PC-9 (cell line): ENCODE results near the gene ARID3B. TPM values are rescaled to one million over a fixed set of nuclear protein-coding genes. Genes with fewer than 3 reads are reported as not detected.

Experiments used
- BruUV-seq: library from RNA; stranded (reverse); fragments of 400-500 nt; replicated peaks from 2 replicates; lab custom pipeline; 2021; lab: Mats Ljungman, UMichigan
- CTCF ChIA-PET: fragments of 300-600 bp; sonication (Branson Sonifier 250); formaldehyde crosslinking; loops from one replicate; lab custom pipeline; 2022; ENCODE audit warnings: antibody characterized with exemption; lab: Charles Lee
- POLR2A ChIA-PET: fragments of 300-600 bp; sonication (Branson Sonifier 250); formaldehyde crosslinking; loops from one replicate; lab custom pipeline; 2022; ENCODE audit warnings: antibody characterized with exemption; ENCODE audit not compliant: unreplicated experiment; lab: Charles Lee
- DNase-seq, 2 experiments: peaks; one replicate each; pipeline versions ENCODE4 v3.0.0 to v3.0.0-alpha.2; 2015 to 2022; ENCODE audit warnings: mixed read lengths in 1 of 2
- H2AFZ ChIP-seq: fragments of 200-600 bp; sonication (generic); 2 replicates; pipeline ENCODE4 v1.8.1; 2017; ENCODE audit warnings: antibody characterized with exemption
- H3F3A ChIP-seq: fragments of 200-600 bp; sonication (generic); 2 replicates; pipeline ENCODE4 v1.8.1; 2017; ENCODE audit warnings: antibody characterized with exemption, mild to moderate bottlenecking, low read depth; ENCODE audit not compliant: insufficient read depth
- H3K27ac ChIP-seq: fragments of 200-600 bp; sonication (generic); 2 replicates; pipeline ENCODE4 v1.6.1; 2016; ENCODE audit warnings: mixed run types
- H3K27me3 ChIP-seq: fragments of 200-600 bp; sonication (generic); 2 replicates; pipeline ENCODE4 v1.6.1; 2016; ENCODE audit warnings: low read depth, mixed run types; ENCODE audit not compliant: insufficient read depth
- H3K36me3 ChIP-seq: fragments of 200-600 bp; sonication (generic); 2 replicates; pipeline ENCODE4 v1.6.1; 2016; ENCODE audit warnings: low read depth, mixed run types
- H3K4me1 ChIP-seq: fragments of 200-600 bp; sonication (generic); replicated peaks from 2 replicates; pipeline ENCODE4 v1.6.1; 2016; ENCODE audit warnings: mixed run types; ENCODE audit not compliant: insufficient read depth
- H3K4me2 ChIP-seq: fragments of 200-600 bp; sonication (generic); 2 replicates; pipeline ENCODE4 v1.6.1; 2017; ENCODE audit warnings: mixed run types
- H3K4me3 ChIP-seq: fragments of 200-600 bp; sonication (generic); 2 replicates; pipeline ENCODE4 v1.6.1; 2016; ENCODE audit warnings: mixed run types
- H3K79me2 ChIP-seq: fragments of 200-600 bp; sonication (generic); 2 replicates; pipeline ENCODE4 v1.6.1; 2017; ENCODE audit warnings: low read depth, mixed run types
- H3K9me2 ChIP-seq: fragments of 200-600 bp; sonication (generic); 2 replicates; pipeline ENCODE4 v1.8.1; 2017; ENCODE audit warnings: mild to moderate bottlenecking; ENCODE audit not compliant: insufficient read depth
- H3K9me3 ChIP-seq: fragments of 200-600 bp; sonication (generic); 2 replicates; pipeline ENCODE4 v1.8.1; 2016; ENCODE audit warnings: low read depth; ENCODE audit not compliant: insufficient read depth
- H4K20me1 ChIP-seq: fragments of 200-600 bp; sonication (generic); 2 replicates; pipeline ENCODE4 v1.8.1; 2017; ENCODE audit not compliant: insufficient read depth
- CTCF ChIP-seq: fragments of 200-600 bp; sonication (generic); conservative IDR thresholded peaks from 2 replicates; pipeline ENCODE4 v1.6.1; 2017; ENCODE audit warnings: mixed run types, antibody characterized with exemption, mild to moderate bottlenecking, moderate library complexity
- EZH2 ChIP-seq: fragments of 200-600 bp; sonication (generic); IDR thresholded peaks from 2 replicates; pipeline ENCODE4 v1.8.0; 2017; ENCODE audit warnings: antibody characterized with exemption, low read depth
- intact Hi-C: fragments of 100-400 bp; cut with micrococcal nuclease; formaldehyde crosslinking; loops from one replicate; pipeline ENCODE4 v1.10.0; 2022; ENCODE audit not compliant: unreplicated experiment
- total RNA-seq: library from RNA; stranded (reverse); gene quantifications from 2 replicates; pipeline ENCODE4 v1.2.3, GENCODE V29; 2021

The ARID3B gene
- total RNA-seq, 1 experiment from 2014 or later, result 9.6 TPM

- intact Hi-C loops, result no loop called here
- peaks cover 6% of the 10 kb centered on the region; the same call in 1 of the 2 replicates for H3F3A ChIP-seq
Observed at GRCh38 chr15:74502301-74502700, 38.7 kb upstream of the ARID3B start.

GRCh38 chr15:74504418-74504817 is 36.6 kb upstream of the ARID3B start:
- Histone ChIP-seq H3F3A (peaks cover 4% of the 10 kb centered on the region; the same call in 1 of the 2 replicates), H3K4me1 (no peaks in the 10 kb centered on the region), H4K20me1 (no peaks in the 10 kb centered on the region), H2AFZ (no peak overlapping the region), H3K27ac (no peak overlapping the region), H3K36me3 (no peaks in the 10 kb centered on the region), H3K4me3 (no peak overlapping the region), H3K27me3 (no peaks in the 10 kb centered on the region), H3K9me2 (no peaks in the 10 kb centered on the region), H3K9me3 (no peaks in the 10 kb centered on the region), H3K79me2 (no peaks in the 10 kb centered on the region), H3K4me2 (no peak overlapping the region)
- TF ChIP-seq CTCF (no peak), EZH2 (no peak)
- intact Hi-C loops, result no loop called here
- CTCF ChIA-PET, result no interaction called here
- no TSS peak for BruUV-seq
- POLR2A ChIA-PET, result no interaction called here
- DNase-seq, result no peak

More at GRCh38 chr15:74502301-74502700, 38.7 kb upstream of the ARID3B start:
- Histone ChIP-seq H3K27me3 (no peaks in the 10 kb centered on the region), H3K4me3 (no peak overlapping the region), H3K36me3 (no peaks in the 10 kb centered on the region), H3K9me2 (no peaks in the 10 kb centered on the region), H2AFZ (no peak overlapping the region), H3K4me2 (no peak overlapping the region), H3K4me1 (peaks cover 5% of the 10 kb centered on the region), H4K20me1 (no peaks in the 10 kb centered on the region), H3K79me2 (no peaks in the 10 kb centered on the region), H3K9me3 (no peaks in the 10 kb centered on the region), H3K27ac (no peak overlapping the region)
- DNase-seq, result no peak
- TF ChIP-seq EZH2 (no peak), CTCF (no peak)
- BruUV-seq, result no TSS peak
- POLR2A ChIA-PET, result no interaction called here
- CTCF ChIA-PET, result no interaction called here

- ChIA-PET POLR2A (no interaction called here), CTCF (no interaction called here)
- intact Hi-C loops, result no loop called here
- Histone ChIP-seq H3F3A (peaks cover under 1% of the 10 kb centered on the region; the same call in 1 of the 2 replicates), H4K20me1 (no peaks in the 10 kb centered on the region), H3K4me1 (no peaks in the 10 kb centered on the region), H2AFZ (no peak overlapping the region), H3K4me3 (no peak overlapping the region), H3K27ac (no peak overlapping the region), H3K27me3 (no peaks in the 10 kb centered on the region), H3K4me2 (no peak overlapping the region), H3K9me2 (no peaks in the 10 kb centered on the region), H3K9me3 (no peaks in the 10 kb centered on the region), H3K79me2 (no peaks in the 10 kb centered on the region), H3K36me3 (no peaks in the 10 kb centered on the region)
- BruUV-seq, result no TSS peak
- DNase-seq, result no peak
- TF ChIP-seq EZH2, result no peak
- TF ChIP-seq CTCF, result no peak
Observed at GRCh38 chr15:74504836-74505235, 36.2 kb upstream of the ARID3B start.
